ENCODE data around the gene VLDLR. TPM values are rescaled to one million over a fixed set of nuclear protein-coding genes. Genes with fewer than 3 reads are reported as not detected.

Gene VLDLR
- total and polyA plus RNA-seq, 9 donors, result 37.3 to 232 (median 81.8) TPM

GRCh38 chr9:2675834-2676233 lies 54.2 kb downstream of the VLDLR start:
- intact Hi-C loops (cut with DNase I), result no loop called here
- Histone ChIP-seq H3K27ac (no peak overlapping the region), H3K4me3 (no peak overlapping the region), H3K9me3 (no peaks in the 10 kb centered on the region), H3K36me3 (no peaks in the 10 kb centered on the region), H3K27me3 (no peaks in the 10 kb centered on the region), H3K4me1 (ENCODE audit: insufficient read depth) (no peaks in the 10 kb centered on the region)
- no peak for DNase-seq
- 57 to 70% (median 69%) methylated on average over 1 of the region's 1 CpG for WGBS, 3 donors
- TF ChIP-seq CTCF (IDR thresholded peaks at IDR 0.05) (no peak), POLR2A (IDR thresholded peaks at IDR 0.05) (no peak)

- peak in 1 of 5 donors; percentile 18 for DNase-seq
- Histone ChIP-seq H3K27ac (no peak overlapping the region), H3K27me3 (no peaks in the 10 kb centered on the region), H3K4me3 (no peak overlapping the region), H3K4me1 (ENCODE audit: insufficient read depth) (no peaks in the 10 kb centered on the region), H3K9me3 (no peaks in the 10 kb centered on the region), H3K36me3 (no peaks in the 10 kb centered on the region)
- intact Hi-C loops (cut with DNase I), result no loop called here
- TF ChIP-seq POLR2A (IDR thresholded peaks at IDR 0.05) (no peak), EP300 (IDR thresholded peaks at IDR 0.05) (no peak), CTCF (IDR thresholded peaks at IDR 0.05) (no peak)
- WGBS, 3 donors, result 55 to 67% (median 57%) methylated on average over 4 of the region's 4 CpGs
Measured at GRCh38 chr9:2676466-2676865, 54.9 kb downstream of the VLDLR start.

- intact Hi-C loops (cut with DNase I), result no loop called here
- H3K36me3 ChIP-seq, result no peaks in the 10 kb centered on the region
- TF ChIP-seq EP300 (IDR thresholded peaks at IDR 0.05) (no peak), CTCF (IDR thresholded peaks at IDR 0.05) (no peak), POLR2A (IDR thresholded peaks at IDR 0.05) (no peak)
- no peak overlapping the region for H3K4me3 ChIP-seq
- H3K4me1 ChIP-seq (ENCODE audit: insufficient read depth), result no peaks in the 10 kb centered on the region
- no peaks in the 10 kb centered on the region for H3K9me3 ChIP-seq
- no peaks in the 10 kb centered on the region for H3K27me3 ChIP-seq
- WGBS, 3 donors, result 63 to 71% (median 70%) methylated on average over 5 of the region's 5 CpGs
- no peak for DNase-seq
- H3K27ac ChIP-seq, result no peak overlapping the region
Measured at GRCh38 chr9:2677915-2678889, 56.6 kb downstream of the VLDLR start.

- no peak overlapping the region for H3K27ac ChIP-seq
- 94 to 96% (median 94%) methylated on average over 2 of the region's 2 CpGs for WGBS, 3 donors
- H3K4me3 ChIP-seq, result no peak overlapping the region
- no peak for TF ChIP-seq CTCF (IDR thresholded peaks at IDR 0.05)
- no peak for TF ChIP-seq EP300 (IDR thresholded peaks at IDR 0.05)
- no peak for TF ChIP-seq POLR2A (IDR thresholded peaks at IDR 0.05)
- no peaks in the 10 kb centered on the region for H3K27me3 ChIP-seq
- no peaks in the 10 kb centered on the region for H3K9me3 ChIP-seq
- intact Hi-C loops (cut with DNase I), result no loop called here
- H3K36me3 ChIP-seq, result no peaks in the 10 kb centered on the region
- H3K4me1 ChIP-seq (ENCODE audit: insufficient read depth), result no peaks in the 10 kb centered on the region
- DNase-seq, result no peak
Measured at GRCh38 chr9:2679011-2679410, 57.4 kb downstream of the VLDLR start.
